H9 (cell line): ENCODE measurements around the gene CORO2B. TPM values are rescaled to one million over a fixed set of nuclear protein-coding genes. Genes with fewer than 3 reads are reported as not detected.

Experiments used
- DNase-seq: peaks from one replicate; pipeline ENCODE4 v3.0.0-alpha.2; 2017
- H2AFZ ChIP-seq: one replicate; pipeline ENCODE4 v1.6.1; 2013; ENCODE audit warnings: mild to moderate bottlenecking, low read length, control low read depth, moderate library complexity
- H2AK5ac ChIP-seq: 2 replicates; pipeline ENCODE4 v1.6.1; 2013; ENCODE audit warnings: low read length, control low read depth, mixed read lengths; ENCODE audit not compliant: insufficient read length
- H2BK120ac ChIP-seq: one replicate; pipeline ENCODE4 v1.6.1; 2013; ENCODE audit warnings: low read depth, mild to moderate bottlenecking, low read length, control low read depth, inconsistent platforms; ENCODE audit not compliant: poor library complexity, severe bottlenecking
- H2BK12ac ChIP-seq: 2 replicates; pipeline ENCODE4 v1.6.1; 2013; ENCODE audit warnings: low read length, control low read depth, mixed read lengths, low read depth; ENCODE audit not compliant: insufficient read length
- H2BK15ac ChIP-seq: 2 replicates; pipeline ENCODE4 v1.6.1; 2013; ENCODE audit warnings: low read depth, low read length, control low read depth
- H2BK20ac ChIP-seq: one replicate; pipeline ENCODE4 v1.6.1; 2013; ENCODE audit warnings: low read depth, mild to moderate bottlenecking, low read length, control low read depth, inconsistent platforms; ENCODE audit not compliant: poor library complexity, severe bottlenecking
- H2BK5ac ChIP-seq: 2 replicates; pipeline ENCODE4 v1.6.1; 2013; ENCODE audit warnings: low read length, control low read depth, mixed read lengths; ENCODE audit not compliant: insufficient read length
- H3K14ac ChIP-seq: 2 replicates; pipeline ENCODE4 v1.6.1; 2013; ENCODE audit warnings: low read length, control low read depth; ENCODE audit not compliant: insufficient read depth
- H3K18ac ChIP-seq: 2 replicates; pipeline ENCODE4 v1.6.1; 2013; ENCODE audit warnings: low read depth, mild to moderate bottlenecking, mixed read lengths, low read length, control low read depth; ENCODE audit not compliant: insufficient read length
- H3K23ac ChIP-seq: 2 replicates; pipeline ENCODE4 v1.6.1; 2013; ENCODE audit warnings: low read length, control low read depth, mixed read lengths, low read depth; ENCODE audit not compliant: insufficient read length
- H3K23me2 ChIP-seq: 2 replicates; pipeline ENCODE4 v1.6.1; 2013; ENCODE audit warnings: low read depth, mild to moderate bottlenecking, mixed read lengths, low read length, control low read depth; ENCODE audit not compliant: insufficient read length, poor library complexity, severe bottlenecking
- H3K27ac ChIP-seq: 2 replicates; pipeline ENCODE4 v1.5.1; 2013; ENCODE audit warnings: low read length, control low read depth, mixed read lengths, low read depth; ENCODE audit not compliant: insufficient read length
- H3K27me3 ChIP-seq: 2 replicates; pipeline ENCODE4 v1.6.1; 2013; ENCODE audit warnings: low read length, control low read depth, inconsistent platforms; ENCODE audit not compliant: insufficient read depth
- H3K4ac ChIP-seq: 2 replicates; pipeline ENCODE4 v1.6.1; 2013; ENCODE audit warnings: low read depth, mild to moderate bottlenecking, control low read depth, inconsistent platforms, low read length, moderate library complexity
- H3K4me1 ChIP-seq: 2 replicates; pipeline ENCODE4 v1.6.1; 2013; ENCODE audit warnings: low read length, control low read depth, inconsistent platforms; ENCODE audit not compliant: insufficient read depth
- H3K4me2 ChIP-seq: 2 replicates; pipeline ENCODE4 v1.6.1; 2013; ENCODE audit warnings: low read length, control low read depth, mixed read lengths; ENCODE audit not compliant: insufficient read length, insufficient read depth
- H3K56ac ChIP-seq: 2 replicates; pipeline ENCODE4 v1.6.1; 2013; ENCODE audit warnings: low read depth, mild to moderate bottlenecking, mixed read lengths, low read length, control low read depth; ENCODE audit not compliant: insufficient read length
- H3K79me1 ChIP-seq: 2 replicates; pipeline ENCODE4 v1.6.1; 2013; ENCODE audit warnings: low read depth, mild to moderate bottlenecking, moderate library complexity, low read length, control low read depth, inconsistent platforms; ENCODE audit not compliant: insufficient read depth, poor library complexity, severe bottlenecking
- H3K79me2 ChIP-seq: 2 replicates; pipeline ENCODE4 v1.6.1; 2013; ENCODE audit warnings: low read length, control low read depth, inconsistent platforms; ENCODE audit not compliant: insufficient read depth
- H3K9ac ChIP-seq: 2 replicates; pipeline ENCODE4 v1.6.1; 2013; ENCODE audit warnings: low read length, control low read depth, mixed read lengths; ENCODE audit not compliant: insufficient read length; ENCODE audit errors: extremely low read depth
- H3K9me3 ChIP-seq: one replicate; pipeline ENCODE4 v1.6.1; 2013; ENCODE audit warnings: low read depth, low read length, inconsistent platforms; ENCODE audit not compliant: control insufficient read depth
- H3T11ph ChIP-seq: one replicate; pipeline ENCODE4 v1.6.1; 2013; ENCODE audit warnings: mild to moderate bottlenecking, low read length, control low read depth, inconsistent platforms
- H4K20me1 ChIP-seq: one replicate; pipeline ENCODE4 v1.6.1; 2013; ENCODE audit not compliant: control insufficient read depth, insufficient read length, insufficient read depth
- H4K5ac ChIP-seq: 2 replicates; pipeline ENCODE4 v1.6.1; 2013; ENCODE audit warnings: low read depth, mild to moderate bottlenecking, mixed read lengths, low read length, control low read depth; ENCODE audit not compliant: insufficient read length
- H4K8ac ChIP-seq: replicated peaks from 2 replicates; pipeline ENCODE4 v1.6.1; 2013; ENCODE audit warnings: low read length, control low read depth, mixed read lengths, low read depth; ENCODE audit not compliant: insufficient read length
- H4K91ac ChIP-seq: 2 replicates; pipeline ENCODE4 v1.6.1; 2013; ENCODE audit warnings: low read depth, mild to moderate bottlenecking, moderate library complexity, mixed read lengths, low read length, control low read depth; ENCODE audit not compliant: insufficient read length
- H3K27ac Mint-ChIP-seq, 3 experiments: 2 replicates in 2 of 3; 3 replicates in 1 of 3; pipeline ENCODE4 v1.8.0; 2020 to 2021; ENCODE audit warnings: mixed read lengths in 3 of 3, mild to moderate bottlenecking in 1 of 3, moderate library complexity in 1 of 3
- H3K27me3 Mint-ChIP-seq: 2 replicates; pipeline ENCODE4 v1.8.0; 2021; ENCODE audit warnings: low read depth, mild to moderate bottlenecking, moderate library complexity, mixed read lengths
- H3K36me3 Mint-ChIP-seq, 3 experiments: 2 replicates in 2 of 3; 3 replicates in 1 of 3; pipeline ENCODE4 v1.8.0; 2020 to 2021; ENCODE audit warnings: low read depth in 3 of 3, mixed read lengths in 3 of 3; ENCODE audit not compliant: insufficient read depth in 1 of 3
- H3K4me1 Mint-ChIP-seq, 2 experiments: 2 replicates each; pipeline ENCODE4 v1.8.0; 2020; ENCODE audit warnings: mixed read lengths in 2 of 2
- H3K4me3 Mint-ChIP-seq, 2 experiments: 2 replicates in 1 of 2; 3 replicates in 1 of 2; pipeline ENCODE4 v1.8.0; 2020 to 2021; ENCODE audit warnings: mild to moderate bottlenecking in 2 of 2, mixed read lengths in 2 of 2, moderate library complexity in 1 of 2
- H3K9me3 Mint-ChIP-seq, 2 experiments: 2 replicates in 1 of 2; 3 replicates in 1 of 2; pipeline ENCODE4 v1.8.0; 2020; ENCODE audit warnings: mild to moderate bottlenecking in 2 of 2, mixed read lengths in 2 of 2, moderate library complexity in 1 of 2
- WGBS: extraction: QIAGEN DNeasy Blood & Tissue Kit; methylation state at CpG from one replicate; pipeline ENCODE4 v1.1.7; 2013; ENCODE audit warnings: missing lambda C conversion rate, low lambda C conversion rate, mixed read lengths; ENCODE audit not compliant: insufficient read length; ENCODE audit errors: extremely low coverage; 5-methylcytosine and 5-hydroxymethylcytosine counted together
- total RNA-seq: library from RNA; stranded (reverse); gene quantifications from 2 replicates; pipeline ENCODE4 v1.2.1, GENCODE V29; 2021
- TF ChIP-seq, protein P1 (sequence below): fragments of 200-600 bp; sonication (generic); conservative IDR thresholded peaks from 3 replicates; pipeline ENCODE4 v1.8.0; 2021; ENCODE audit warnings: antibody characterized with exemption, mild to moderate bottlenecking

CORO2B gene
- total RNA-seq, 1 experiment from 2014 or later: 3.1 TPM

GRCh38 chr15:68618394-68618793 is 39.6 kb downstream of the CORO2B start:
- no peaks in the 10 kb centered on the region for H3K23me2 ChIP-seq
- H2AK5ac ChIP-seq: no peak overlapping the region
- no peak overlapping the region for H3K14ac ChIP-seq
- no peak overlapping the region for H2BK20ac ChIP-seq
- no peaks in the 10 kb centered on the region for H3K9me3 Mint-ChIP-seq
- H3K4me3 Mint-ChIP-seq: no peak overlapping the region
- H3K4me2 ChIP-seq: no peak overlapping the region
- no peak overlapping the region; a peak in 1 of 7 replicates for H3K27ac Mint-ChIP-seq
- H3K23ac ChIP-seq: no peak overlapping the region
- no peak overlapping the region for H3K9ac ChIP-seq
- H3K9me3 ChIP-seq: no peaks in the 10 kb centered on the region
- no peaks in the 10 kb centered on the region for H4K20me1 ChIP-seq
- H4K5ac ChIP-seq: no peak overlapping the region
- TF ChIP-seq, protein P1, sequence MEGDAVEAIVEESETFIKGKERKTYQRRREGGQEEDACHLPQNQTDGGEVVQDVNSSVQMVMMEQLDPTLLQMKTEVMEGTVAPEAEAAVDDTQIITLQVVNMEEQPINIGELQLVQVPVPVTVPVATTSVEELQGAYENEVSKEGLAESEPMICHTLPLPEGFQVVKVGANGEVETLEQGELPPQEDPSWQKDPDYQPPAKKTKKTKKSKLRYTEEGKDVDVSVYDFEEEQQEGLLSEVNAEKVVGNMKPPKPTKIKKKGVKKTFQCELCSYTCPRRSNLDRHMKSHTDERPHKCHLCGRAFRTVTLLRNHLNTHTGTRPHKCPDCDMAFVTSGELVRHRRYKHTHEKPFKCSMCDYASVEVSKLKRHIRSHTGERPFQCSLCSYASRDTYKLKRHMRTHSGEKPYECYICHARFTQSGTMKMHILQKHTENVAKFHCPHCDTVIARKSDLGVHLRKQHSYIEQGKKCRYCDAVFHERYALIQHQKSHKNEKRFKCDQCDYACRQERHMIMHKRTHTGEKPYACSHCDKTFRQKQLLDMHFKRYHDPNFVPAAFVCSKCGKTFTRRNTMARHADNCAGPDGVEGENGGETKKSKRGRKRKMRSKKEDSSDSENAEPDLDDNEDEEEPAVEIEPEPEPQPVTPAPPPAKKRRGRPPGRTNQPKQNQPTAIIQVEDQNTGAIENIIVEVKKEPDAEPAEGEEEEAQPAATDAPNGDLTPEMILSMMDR: no peak
- H2BK12ac ChIP-seq: no peak overlapping the region
- no peak overlapping the region for H3T11ph ChIP-seq
- H2BK120ac ChIP-seq: no peak overlapping the region
- H3K4me1 ChIP-seq: peaks cover 4% of the 10 kb centered on the region; the same call in 1 of the 2 replicates
- no peaks in the 10 kb centered on the region for H3K27me3 ChIP-seq
- H3K79me1 ChIP-seq: no peaks in the 10 kb centered on the region
- H2BK15ac ChIP-seq: no peak overlapping the region
- H3K36me3 Mint-ChIP-seq: peaks cover 0 to 4% (median 0%) of the 10 kb centered on the region in 3 experiments; a peak in 2 of 7 replicates
- no peak overlapping the region for H4K8ac ChIP-seq
- no peak overlapping the region for H2AFZ ChIP-seq
- H3K27ac ChIP-seq: no peak overlapping the region
- DNase-seq: no peak
- peaks cover 27 to 29% of the 10 kb centered on the region in 2 experiments for H3K4me1 Mint-ChIP-seq
- peaks cover 12% of the 10 kb centered on the region for H3K27me3 Mint-ChIP-seq
- no peak overlapping the region for H4K91ac ChIP-seq
- no peak overlapping the region for H3K56ac ChIP-seq
- no peak overlapping the region for H3K18ac ChIP-seq
- no CpG with 5 or more reads among the region's 4 CpGs for WGBS
- H3K79me2 ChIP-seq: no peaks in the 10 kb centered on the region
- H2BK5ac ChIP-seq: no peak overlapping the region
- H3K4ac ChIP-seq: no peak overlapping the region
